Measurements from ENCODE around the gene SEPTIN1. TPM values are rescaled to one million over a fixed set of nuclear protein-coding genes. Genes with fewer than 3 reads are reported as not detected.

SEPTIN1 gene
- total RNA-seq, 1 experiment from 2014 or later: 3.4 TPM

DNA sequence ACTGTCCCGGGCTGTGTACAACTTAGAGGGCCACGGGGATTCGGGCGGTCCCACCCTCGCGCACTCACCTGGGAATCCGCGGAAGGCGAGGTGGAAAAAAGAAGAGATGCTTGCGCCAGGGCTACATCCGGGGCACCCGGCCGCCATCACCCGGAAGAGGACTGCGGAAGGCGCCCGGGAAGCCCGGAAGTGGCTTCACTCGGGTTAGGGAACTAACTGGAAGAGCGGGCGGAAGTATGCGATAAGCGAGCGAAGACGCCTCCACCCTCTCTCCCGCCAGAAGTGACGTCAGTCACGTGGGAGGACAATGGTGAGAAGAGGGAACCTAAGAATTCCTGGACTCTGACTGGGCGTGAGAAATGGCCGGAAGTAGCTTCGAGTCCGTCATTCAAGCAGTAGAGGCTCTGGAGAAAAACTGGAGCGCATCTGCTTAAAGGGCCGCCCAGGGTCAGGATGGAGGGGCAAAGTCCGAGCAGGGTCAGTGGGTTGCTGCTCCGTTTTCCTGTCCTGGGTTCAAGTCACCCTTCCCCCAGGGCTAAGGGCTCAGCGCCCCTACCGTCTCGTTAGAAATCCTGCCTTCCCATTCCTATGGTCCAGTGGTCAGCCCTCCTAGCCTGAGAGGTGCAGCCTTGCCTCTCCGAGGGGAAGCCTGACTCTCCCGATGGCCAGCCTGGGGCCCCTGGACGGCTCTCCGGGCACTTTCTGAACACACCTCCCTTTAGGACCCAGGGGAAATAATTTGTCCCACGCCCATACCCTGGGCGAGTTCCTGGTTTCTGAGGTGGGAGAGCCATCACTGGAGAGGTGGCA lies 27.0 kb downstream of the SEPTIN1 start, which contains the start of gene CD2BP2 (continued):
- peak; percentile 78 for TF ChIP-seq POLR2AphosphoS5 (IDR thresholded peaks at IDR 0.05; ENCODE audit: low read depth, low read length)
- TF ChIP-seq CEBPB (IDR thresholded peaks at IDR 0.05; ENCODE audit: low read depth): no peak
- no peak for TF ChIP-seq ZNF274 (IDR thresholded peaks at IDR 0.05; ENCODE audit: low read depth, low read length)
- TF ChIP-seq, protein P1, sequence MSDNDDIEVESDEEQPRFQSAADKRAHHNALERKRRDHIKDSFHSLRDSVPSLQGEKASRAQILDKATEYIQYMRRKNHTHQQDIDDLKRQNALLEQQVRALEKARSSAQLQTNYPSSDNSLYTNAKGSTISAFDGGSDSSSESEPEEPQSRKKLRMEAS (IDR thresholded peaks at IDR 0.05): peak; percentile 92
- no peak for TF ChIP-seq EZH2phosphoT487 (IDR thresholded peaks at IDR 0.05; ENCODE audit: borderline replicate concordance)

DNA sequence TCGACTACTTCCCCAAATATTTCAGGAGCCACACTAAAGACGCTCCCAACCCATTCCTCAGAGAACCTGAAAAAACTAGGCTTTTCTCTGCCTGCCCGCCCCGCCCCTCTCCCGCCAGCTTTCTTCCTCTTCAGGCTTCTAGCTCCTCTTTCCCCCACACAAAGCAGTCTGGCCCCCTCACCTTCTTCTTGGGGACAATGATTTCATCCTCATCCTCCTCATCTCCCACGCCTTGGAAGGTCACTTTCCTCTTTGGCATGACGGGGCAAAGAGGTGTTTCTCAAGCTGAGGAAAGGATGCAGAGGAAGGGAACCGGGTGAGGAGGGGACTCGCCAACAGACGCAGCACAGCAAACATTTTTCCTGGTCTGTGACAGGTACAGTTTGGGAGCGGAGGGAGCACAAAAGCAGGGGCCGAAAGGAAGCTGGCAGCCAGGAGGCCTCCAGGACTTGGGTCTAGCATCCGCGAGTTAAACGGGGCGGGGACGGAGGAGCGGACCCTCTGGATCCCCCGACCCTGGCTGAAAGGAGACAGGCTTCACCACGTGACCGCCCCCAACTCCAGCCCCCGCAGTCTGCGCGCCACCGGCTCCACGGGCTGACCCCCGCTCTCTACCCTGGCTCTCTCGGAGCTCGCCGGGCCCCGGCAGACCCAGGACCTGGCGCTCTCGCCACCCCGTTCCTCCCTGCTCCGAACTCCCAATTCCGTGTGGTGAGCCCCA lies 27.8 kb downstream of the SEPTIN1 start:
- no peak for DNase-seq (ENCODE audit: low read depth, low spot score)
- peak overlapping the region; percentile 74 for H3K4me2 ChIP-seq (ENCODE audit: low read length)
- peaks cover 39 to 54% of the 10 kb centered on the region in 2 experiments for H3K4me1 ChIP-seq (ENCODE audit: control insufficient read depth in 1 of 2, insufficient read depth in 2 of 2, low read length in 2 of 2)
- H3K27ac ChIP-seq (ENCODE audit: low read depth, low read length): peak overlapping the region; percentile 92
- H3K9me3 ChIP-seq (ENCODE audit: control insufficient read depth in 1 of 2, insufficient read depth in 1 of 2, low read depth in 1 of 2, low read length in 2 of 2): no peaks in the 10 kb centered on the region
- ATAC-seq: peak; percentile 33
- H4K20me1 ChIP-seq (ENCODE audit: insufficient read depth): no peaks in the 10 kb centered on the region
- ChIA-PET POLR2A (interaction anchor here (2.5 kb wide), 1 partner anchor 16 kb away, joined by 15 read pairs; the partner anchor contains the start of gene TBC1D10B), RAD21 (ENCODE audit: low non-redundant PET in 1 of 2, low total read pairs in 2 of 2, uncharacterized antibody in 2 of 2, unreplicated experiment in 2 of 2) (interaction anchor here (1.0 to 1.2 kb wide), 2 partner anchors 41 to 75 kb away, joined by 3 to 4 read pairs; partner anchors contain the start of genes DCTPP1 (in 1 of the 2) and ZNF48 (in 1 of the 2)), CTCF (interaction anchor here (0.6 to 2.0 kb wide), 4 partner anchors 10 to 242 kb away, joined by 3 to 10 read pairs (median 6); partner anchors contain the start of gene TBC1D10B)
- H3K36me3 ChIP-seq (ENCODE audit: control insufficient read depth in 1 of 2, insufficient read depth in 2 of 2, low read length in 2 of 2): peaks cover 12 to 55% of the 10 kb centered on the region in 2 experiments; a peak in 2 of 4 replicates
- BruUV-seq (replicated peaks): TSS peak; percentile 70
- peaks cover 34% of the 10 kb centered on the region for H3K79me2 ChIP-seq (ENCODE audit: insufficient read depth, low read length)
- intact Hi-C loops (cut with micrococcal nuclease): loop anchor here (1.0 kb wide), 1 partner anchor 41 kb away; the partner anchor contains the start of gene ZNF48
- H2AFZ ChIP-seq (ENCODE audit: low read depth, low read length, poor library complexity, severe bottlenecking): no peak overlapping the region
- H3K27me3 ChIP-seq (ENCODE audit: insufficient read depth, low read length): no peaks in the 10 kb centered on the region
- TF ChIP-seq, protein P2, sequence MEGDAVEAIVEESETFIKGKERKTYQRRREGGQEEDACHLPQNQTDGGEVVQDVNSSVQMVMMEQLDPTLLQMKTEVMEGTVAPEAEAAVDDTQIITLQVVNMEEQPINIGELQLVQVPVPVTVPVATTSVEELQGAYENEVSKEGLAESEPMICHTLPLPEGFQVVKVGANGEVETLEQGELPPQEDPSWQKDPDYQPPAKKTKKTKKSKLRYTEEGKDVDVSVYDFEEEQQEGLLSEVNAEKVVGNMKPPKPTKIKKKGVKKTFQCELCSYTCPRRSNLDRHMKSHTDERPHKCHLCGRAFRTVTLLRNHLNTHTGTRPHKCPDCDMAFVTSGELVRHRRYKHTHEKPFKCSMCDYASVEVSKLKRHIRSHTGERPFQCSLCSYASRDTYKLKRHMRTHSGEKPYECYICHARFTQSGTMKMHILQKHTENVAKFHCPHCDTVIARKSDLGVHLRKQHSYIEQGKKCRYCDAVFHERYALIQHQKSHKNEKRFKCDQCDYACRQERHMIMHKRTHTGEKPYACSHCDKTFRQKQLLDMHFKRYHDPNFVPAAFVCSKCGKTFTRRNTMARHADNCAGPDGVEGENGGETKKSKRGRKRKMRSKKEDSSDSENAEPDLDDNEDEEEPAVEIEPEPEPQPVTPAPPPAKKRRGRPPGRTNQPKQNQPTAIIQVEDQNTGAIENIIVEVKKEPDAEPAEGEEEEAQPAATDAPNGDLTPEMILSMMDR (IDR thresholded peaks at IDR 0.05 in 2 of 3, conservative IDR thresholded peaks at IDR 0.05 in 1 of 3; ENCODE audit: borderline replicate concordance in 1 of 3, insufficient read depth in 1 of 3, low read depth in 2 of 3, low read length in 2 of 3): no peak
- TF ChIP-seq JUND (IDR thresholded peaks at IDR 0.05): no peak
- TF ChIP-seq CBX3 (IDR thresholded peaks at IDR 0.05; ENCODE audit: low read depth): no peak
- TF ChIP-seq FOSL1 (IDR thresholded peaks at IDR 0.05; ENCODE audit: low read depth): no peak
- TF ChIP-seq EGR1 (IDR thresholded peaks at IDR 0.05; ENCODE audit: low read depth): no peak
- TF ChIP-seq ZNF274 (IDR thresholded peaks at IDR 0.05; ENCODE audit: low read depth, low read length): no peak
- no peak for TF ChIP-seq ELF1 (IDR thresholded peaks at IDR 0.05; ENCODE audit: borderline replicate concordance, low read depth)
- TF ChIP-seq SIN3A (IDR thresholded peaks at IDR 0.05; ENCODE audit: low read depth): peak; percentile 34; the same call in 1 of the 2 replicates
- TF ChIP-seq SP1 (IDR thresholded peaks at IDR 0.05; ENCODE audit: low read depth): no peak
- peak; percentile 53; the same call in 1 of the 2 replicates for TF ChIP-seq ZFX (IDR thresholded peaks at IDR 0.05)
- H3K9ac ChIP-seq (ENCODE audit: low read length): peak overlapping the region; percentile 99
- no peaks in the 10 kb centered on the region for H3K9me2 ChIP-seq (ENCODE audit: insufficient read depth)
- peak overlapping the region; percentile 86 to 92 for H3K4me3 ChIP-seq (replicated peaks in 1 of 2; ENCODE audit: low read depth in 1 of 2, low read length in 2 of 2)

All from HCT116 (cell line).